HEK293 (cell line): ENCODE results near the gene SUFU.

Experiments
- GLI4 ChIP-seq: fragments of 450-650 bp; formaldehyde crosslinking; IDR thresholded peaks from 2 replicates; pipeline ENCODE4 v1.5.1; 2016; ENCODE audit warnings: missing biosample characterization, missing genetic modification characterization
- HOXA7 ChIP-seq: sonication (generic); formaldehyde crosslinking; IDR thresholded peaks from 2 replicates; pipeline ENCODE4 v1.8.1; 2022; ENCODE audit warnings: missing genetic modification reagents, borderline replicate concordance
- IKZF3 ChIP-seq: fragments of 450-650 bp; IDR thresholded peaks from 2 replicates; pipeline ENCODE4 v1.5.0; 2018; ENCODE audit warnings: missing biosample characterization, mild to moderate bottlenecking, missing genetic modification characterization, moderate library complexity
- KLF7 ChIP-seq: fragments of 450-650 bp; formaldehyde crosslinking; IDR thresholded peaks from 2 replicates; pipeline ENCODE4 v1.5.1; 2016; ENCODE audit warnings: missing biosample characterization, missing genetic modification characterization, borderline replicate concordance
- MZF1 ChIP-seq: fragments of 450-650 bp; formaldehyde crosslinking; IDR thresholded peaks from 2 replicates; pipeline ENCODE4 v1.5.1; 2017; ENCODE audit warnings: missing biosample characterization, missing genetic modification characterization, borderline replicate concordance
- SCRT2 ChIP-seq: fragments of 450-650 bp; formaldehyde crosslinking; IDR thresholded peaks from 2 replicates; pipeline ENCODE4 v1.5.1; 2016; ENCODE audit warnings: missing biosample characterization, missing genetic modification characterization
- SP7 ChIP-seq: fragments of 450-650 bp; formaldehyde crosslinking; IDR thresholded peaks from 2 replicates; pipeline ENCODE4 v1.5.1; 2016; ENCODE audit warnings: missing biosample characterization, missing genetic modification characterization
- YY1 ChIP-seq: fragments of 450-650 bp; formaldehyde crosslinking; IDR thresholded peaks from 2 replicates; pipeline ENCODE4 v1.5.1; 2018; ENCODE audit warnings: missing biosample characterization, missing genetic modification characterization
- ZFP69B ChIP-seq: fragments of 450-650 bp; formaldehyde crosslinking; IDR thresholded peaks from 2 replicates; pipeline ENCODE4 v1.5.1; 2016; ENCODE audit warnings: missing biosample characterization, missing genetic modification characterization
- ZNF16 ChIP-seq: fragments of 450-650 bp; formaldehyde crosslinking; IDR thresholded peaks from 2 replicates; pipeline ENCODE4 v1.5.1; 2016; ENCODE audit warnings: low read depth, missing biosample characterization, missing genetic modification characterization
- ZNF169 ChIP-seq: fragments of 450-650 bp; formaldehyde crosslinking; IDR thresholded peaks from 2 replicates; pipeline ENCODE4 v1.5.1; 2016; ENCODE audit warnings: missing biosample characterization, missing genetic modification characterization
- ZNF211 ChIP-seq: fragments of 450-650 bp; formaldehyde crosslinking; IDR thresholded peaks from 2 replicates; pipeline ENCODE4 v1.5.1; 2016; ENCODE audit warnings: low read depth, missing biosample characterization, missing genetic modification characterization
- ZNF416 ChIP-seq: fragments of 450-650 bp; formaldehyde crosslinking; IDR thresholded peaks from 2 replicates; pipeline ENCODE4 v1.5.1; 2016; ENCODE audit warnings: missing biosample characterization, missing genetic modification characterization
- ZNF561 ChIP-seq: fragments of 450-650 bp; IDR thresholded peaks from 2 replicates; pipeline ENCODE4 v1.5.1; 2018; ENCODE audit warnings: missing biosample characterization, missing genetic modification characterization, borderline replicate concordance
- ZNF837 ChIP-seq: fragments of 450-650 bp; formaldehyde crosslinking; IDR thresholded peaks from 2 replicates; pipeline ENCODE4 v1.5.1; 2016; ENCODE audit warnings: missing biosample characterization, missing genetic modification characterization
- TF ChIP-seq, protein P1 (sequence below): sonication (generic); formaldehyde crosslinking; IDR thresholded peaks from 2 replicates; pipeline ENCODE4 v1.8.1; 2022; ENCODE audit warnings: mild to moderate bottlenecking, moderate library complexity, missing genetic modification reagents
- TF ChIP-seq, protein P2 (sequence below): fragments of 450-650 bp; formaldehyde crosslinking; IDR thresholded peaks from 2 replicates; pipeline ENCODE4 v1.5.1; 2016; ENCODE audit warnings: missing biosample characterization, missing genetic modification characterization
- TF ChIP-seq, protein P3 (sequence below): fragments of 450-650 bp; formaldehyde crosslinking; IDR thresholded peaks from 2 replicates; pipeline ENCODE4 v1.5.1; 2016; ENCODE audit warnings: missing biosample characterization, missing genetic modification characterization
- TF ChIP-seq, protein P4 (sequence below): fragments of 450-650 bp; formaldehyde crosslinking; IDR thresholded peaks from 2 replicates; pipeline ENCODE4 v1.5.1; 2016; ENCODE audit warnings: missing biosample characterization, missing genetic modification characterization
- TF ChIP-seq, protein P5 (sequence below): fragments of 450-650 bp; formaldehyde crosslinking; IDR thresholded peaks from 2 replicates; pipeline ENCODE4 v1.5.1; 2016; ENCODE audit warnings: missing biosample characterization, missing genetic modification characterization
- TF ChIP-seq, protein P6 (sequence below): fragments of 450-650 bp; formaldehyde crosslinking; IDR thresholded peaks from 2 replicates; pipeline ENCODE4 v1.5.1; 2016; ENCODE audit warnings: missing biosample characterization, missing genetic modification characterization, low read depth
- TF ChIP-seq, protein P7 (sequence below): fragments of 450-650 bp; IDR thresholded peaks from 2 replicates; pipeline ENCODE4 v1.5.1; 2018; ENCODE audit warnings: missing biosample characterization, missing genetic modification characterization
- TF ChIP-seq, protein P8 (sequence below): fragments of 450-650 bp; formaldehyde crosslinking; IDR thresholded peaks from 2 replicates; pipeline ENCODE4 v1.5.1; 2016; ENCODE audit warnings: missing biosample characterization, missing genetic modification characterization
- TF ChIP-seq, protein P9 (sequence below): fragments of 450-650 bp; formaldehyde crosslinking; IDR thresholded peaks from 2 replicates; pipeline ENCODE4; 2016; ENCODE audit warnings: missing biosample characterization, missing genetic modification characterization

SUFU gene

DNA sequence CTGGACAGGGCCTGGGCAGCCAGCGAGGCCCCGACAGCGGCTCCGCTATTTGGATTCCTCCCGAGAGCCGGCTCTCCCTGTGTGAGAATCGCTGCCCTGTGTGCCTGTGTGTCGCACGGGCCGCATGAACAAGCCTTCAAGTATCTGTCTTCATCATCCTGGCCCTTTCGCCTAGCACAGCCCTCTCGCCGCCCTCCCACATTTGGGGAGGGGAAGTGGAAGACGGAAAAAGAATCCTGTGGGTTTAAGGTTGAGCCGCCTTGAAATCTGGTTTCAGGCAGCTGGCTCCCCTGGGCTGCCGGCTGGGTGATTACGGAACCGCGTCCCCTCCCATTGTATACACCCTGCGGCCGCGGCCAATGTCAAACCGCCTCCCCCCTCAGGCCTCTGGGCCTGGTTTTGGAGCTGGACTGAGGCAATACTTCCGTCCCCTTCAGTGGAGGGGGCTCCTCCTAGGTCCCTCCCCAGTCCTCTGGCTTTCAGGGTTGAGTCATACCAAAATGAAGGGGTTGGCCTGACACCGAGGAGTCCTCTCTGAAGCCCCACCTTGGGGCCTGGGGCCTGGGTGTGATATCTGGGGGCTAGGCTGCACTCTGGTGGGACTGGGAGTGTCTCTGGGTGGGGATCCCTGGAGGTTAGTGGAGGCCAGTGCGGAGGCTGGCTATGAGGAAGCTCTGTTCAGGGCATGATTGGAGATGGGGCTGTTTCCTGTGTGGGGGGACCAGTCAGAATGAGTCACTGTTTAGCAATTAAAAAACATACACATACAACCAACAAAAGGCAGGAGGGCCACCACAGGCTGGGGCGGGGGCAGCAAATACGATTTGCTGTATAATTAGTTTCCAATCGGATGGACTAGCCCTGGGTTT lies 142.2 kb downstream of the SUFU start (continued):
- TF ChIP-seq, protein P1, sequence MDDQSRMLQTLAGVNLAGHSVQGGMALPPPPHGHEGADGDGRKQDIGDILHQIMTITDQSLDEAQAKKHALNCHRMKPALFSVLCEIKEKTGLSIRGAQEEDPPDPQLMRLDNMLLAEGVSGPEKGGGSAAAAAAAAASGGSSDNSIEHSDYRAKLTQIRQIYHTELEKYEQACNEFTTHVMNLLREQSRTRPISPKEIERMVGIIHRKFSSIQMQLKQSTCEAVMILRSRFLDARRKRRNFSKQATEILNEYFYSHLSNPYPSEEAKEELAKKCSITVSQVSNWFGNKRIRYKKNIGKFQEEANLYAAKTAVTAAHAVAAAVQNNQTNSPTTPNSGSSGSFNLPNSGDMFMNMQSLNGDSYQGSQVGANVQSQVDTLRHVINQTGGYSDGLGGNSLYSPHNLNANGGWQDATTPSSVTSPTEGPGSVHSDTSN (CRISPR knock-in tag): no peak
- TF ChIP-seq, protein P2, sequence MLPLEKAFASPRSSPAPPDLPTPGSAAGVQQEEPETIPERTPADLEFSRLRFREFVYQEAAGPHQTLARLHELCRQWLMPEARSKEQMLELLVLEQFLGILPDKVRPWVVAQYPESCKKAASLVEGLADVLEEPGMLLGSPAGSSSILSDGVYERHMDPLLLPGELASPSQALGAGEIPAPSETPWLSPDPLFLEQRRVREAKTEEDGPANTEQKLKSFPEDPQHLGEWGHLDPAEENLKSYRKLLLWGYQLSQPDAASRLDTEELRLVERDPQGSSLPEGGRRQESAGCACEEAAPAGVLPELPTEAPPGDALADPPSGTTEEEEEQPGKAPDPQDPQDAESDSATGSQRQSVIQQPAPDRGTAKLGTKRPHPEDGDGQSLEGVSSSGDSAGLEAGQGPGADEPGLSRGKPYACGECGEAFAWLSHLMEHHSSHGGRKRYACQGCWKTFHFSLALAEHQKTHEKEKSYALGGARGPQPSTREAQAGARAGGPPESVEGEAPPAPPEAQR (tag by site-specific recombination): no peak
- TF ChIP-seq, protein P3, sequence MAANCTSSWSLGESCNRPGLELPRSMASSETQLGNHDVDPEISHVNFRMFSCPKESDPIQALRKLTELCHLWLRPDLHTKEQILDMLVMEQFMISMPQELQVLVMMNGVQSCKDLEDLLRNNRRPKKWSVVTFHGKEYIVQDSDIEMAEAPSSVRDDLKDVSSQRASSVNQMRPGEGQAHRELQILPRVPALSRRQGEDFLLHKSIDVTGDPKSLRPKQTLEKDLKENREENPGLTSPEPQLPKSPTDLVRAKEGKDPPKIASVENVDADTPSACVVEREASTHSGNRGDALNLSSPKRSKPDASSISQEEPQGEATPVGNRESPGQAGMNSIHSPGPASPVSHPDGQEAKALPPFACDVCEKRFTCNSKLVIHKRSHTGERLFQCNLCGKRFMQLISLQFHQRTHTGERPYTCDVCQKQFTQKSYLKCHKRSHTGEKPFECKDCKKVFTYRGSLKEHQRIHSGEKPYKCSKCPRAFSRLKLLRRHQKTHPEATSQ (tag by site-specific recombination): 0 out of 2 replicates have a peak, but pooled peaks have one; percentile 14
- TF ChIP-seq ZNF416: no peak
- TF ChIP-seq, protein P4, sequence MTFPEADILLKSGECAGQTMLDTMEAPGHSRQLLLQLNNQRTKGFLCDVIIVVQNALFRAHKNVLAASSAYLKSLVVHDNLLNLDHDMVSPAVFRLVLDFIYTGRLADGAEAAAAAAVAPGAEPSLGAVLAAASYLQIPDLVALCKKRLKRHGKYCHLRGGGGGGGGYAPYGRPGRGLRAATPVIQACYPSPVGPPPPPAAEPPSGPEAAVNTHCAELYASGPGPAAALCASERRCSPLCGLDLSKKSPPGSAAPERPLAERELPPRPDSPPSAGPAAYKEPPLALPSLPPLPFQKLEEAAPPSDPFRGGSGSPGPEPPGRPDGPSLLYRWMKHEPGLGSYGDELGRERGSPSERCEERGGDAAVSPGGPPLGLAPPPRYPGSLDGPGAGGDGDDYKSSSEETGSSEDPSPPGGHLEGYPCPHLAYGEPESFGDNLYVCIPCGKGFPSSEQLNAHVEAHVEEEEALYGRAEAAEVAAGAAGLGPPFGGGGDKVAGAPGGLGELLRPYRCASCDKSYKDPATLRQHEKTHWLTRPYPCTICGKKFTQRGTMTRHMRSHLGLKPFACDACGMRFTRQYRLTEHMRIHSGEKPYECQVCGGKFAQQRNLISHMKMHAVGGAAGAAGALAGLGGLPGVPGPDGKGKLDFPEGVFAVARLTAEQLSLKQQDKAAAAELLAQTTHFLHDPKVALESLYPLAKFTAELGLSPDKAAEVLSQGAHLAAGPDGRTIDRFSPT: peak; percentile 57
- no peak for TF ChIP-seq HOXA7 (CRISPR knock-in tag)
- TF ChIP-seq, protein P5, sequence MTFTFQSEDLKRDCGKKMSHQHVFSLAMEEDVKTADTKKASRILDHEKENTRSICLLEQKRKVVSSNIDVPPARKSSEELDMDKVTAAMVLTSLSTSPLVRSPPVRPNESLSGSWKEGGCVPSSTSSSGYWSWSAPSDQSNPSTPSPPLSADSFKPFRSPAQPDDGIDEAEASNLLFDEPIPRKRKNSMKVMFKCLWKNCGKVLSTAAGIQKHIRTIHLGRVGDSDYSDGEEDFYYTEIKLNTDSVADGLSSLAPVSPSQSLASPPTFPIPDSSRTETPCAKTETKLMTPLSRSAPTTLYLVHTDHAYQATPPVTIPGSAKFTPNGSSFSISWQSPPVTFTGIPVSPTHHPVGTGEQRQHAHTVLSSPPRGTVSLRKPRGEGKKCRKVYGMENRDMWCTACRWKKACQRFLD (tag by site-specific recombination): no peak
- TF ChIP-seq, protein P6, sequence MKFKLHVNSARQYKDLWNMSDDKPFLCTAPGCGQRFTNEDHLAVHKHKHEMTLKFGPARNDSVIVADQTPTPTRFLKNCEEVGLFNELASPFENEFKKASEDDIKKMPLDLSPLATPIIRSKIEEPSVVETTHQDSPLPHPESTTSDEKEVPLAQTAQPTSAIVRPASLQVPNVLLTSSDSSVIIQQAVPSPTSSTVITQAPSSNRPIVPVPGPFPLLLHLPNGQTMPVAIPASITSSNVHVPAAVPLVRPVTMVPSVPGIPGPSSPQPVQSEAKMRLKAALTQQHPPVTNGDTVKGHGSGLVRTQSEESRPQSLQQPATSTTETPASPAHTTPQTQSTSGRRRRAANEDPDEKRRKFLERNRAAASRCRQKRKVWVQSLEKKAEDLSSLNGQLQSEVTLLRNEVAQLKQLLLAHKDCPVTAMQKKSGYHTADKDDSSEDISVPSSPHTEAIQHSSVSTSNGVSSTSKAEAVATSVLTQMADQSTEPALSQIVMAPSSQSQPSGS: 0 out of 2 replicates have a peak, but pooled peaks have one; percentile 15
- peak; percentile 53; the same call in 1 of the 2 replicates for TF ChIP-seq ZFP69B (tag by site-specific recombination)
- 0 out of 2 replicates have a peak, but pooled peaks have one; percentile 35 for TF ChIP-seq KLF7
- no peak for TF ChIP-seq ZNF837 (tag by site-specific recombination)
- TF ChIP-seq MZF1 (tag by site-specific recombination): peak; percentile 95
- TF ChIP-seq ZNF211 (tag by site-specific recombination): no peak
- no peak for TF ChIP-seq ZNF16 (tag by site-specific recombination)
- no peak for TF ChIP-seq YY1 (tag by site-specific recombination)
- TF ChIP-seq, protein P7, sequence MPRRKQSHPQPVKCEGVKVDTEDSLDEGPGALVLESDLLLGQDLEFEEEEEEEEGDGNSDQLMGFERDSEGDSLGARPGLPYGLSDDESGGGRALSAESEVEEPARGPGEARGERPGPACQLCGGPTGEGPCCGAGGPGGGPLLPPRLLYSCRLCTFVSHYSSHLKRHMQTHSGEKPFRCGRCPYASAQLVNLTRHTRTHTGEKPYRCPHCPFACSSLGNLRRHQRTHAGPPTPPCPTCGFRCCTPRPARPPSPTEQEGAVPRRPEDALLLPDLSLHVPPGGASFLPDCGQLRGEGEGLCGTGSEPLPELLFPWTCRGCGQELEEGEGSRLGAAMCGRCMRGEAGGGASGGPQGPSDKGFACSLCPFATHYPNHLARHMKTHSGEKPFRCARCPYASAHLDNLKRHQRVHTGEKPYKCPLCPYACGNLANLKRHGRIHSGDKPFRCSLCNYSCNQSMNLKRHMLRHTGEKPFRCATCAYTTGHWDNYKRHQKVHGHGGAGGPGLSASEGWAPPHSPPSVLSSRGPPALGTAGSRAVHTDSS (tag by site-specific recombination): no peak
- TF ChIP-seq ZNF561 (tag by site-specific recombination): no peak; the same call in 1 of the 2 replicates
- no peak for TF ChIP-seq SCRT2 (tag by site-specific recombination)
- TF ChIP-seq, protein P8, sequence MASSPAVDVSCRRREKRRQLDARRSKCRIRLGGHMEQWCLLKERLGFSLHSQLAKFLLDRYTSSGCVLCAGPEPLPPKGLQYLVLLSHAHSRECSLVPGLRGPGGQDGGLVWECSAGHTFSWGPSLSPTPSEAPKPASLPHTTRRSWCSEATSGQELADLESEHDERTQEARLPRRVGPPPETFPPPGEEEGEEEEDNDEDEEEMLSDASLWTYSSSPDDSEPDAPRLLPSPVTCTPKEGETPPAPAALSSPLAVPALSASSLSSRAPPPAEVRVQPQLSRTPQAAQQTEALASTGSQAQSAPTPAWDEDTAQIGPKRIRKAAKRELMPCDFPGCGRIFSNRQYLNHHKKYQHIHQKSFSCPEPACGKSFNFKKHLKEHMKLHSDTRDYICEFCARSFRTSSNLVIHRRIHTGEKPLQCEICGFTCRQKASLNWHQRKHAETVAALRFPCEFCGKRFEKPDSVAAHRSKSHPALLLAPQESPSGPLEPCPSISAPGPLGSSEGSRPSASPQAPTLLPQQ (tag by site-specific recombination): 0 out of 2 replicates have a peak, but pooled peaks have one; percentile 38
- no peak for TF ChIP-seq ZNF169 (tag by site-specific recombination)
- TF ChIP-seq IKZF3 (tag by site-specific recombination): peak; percentile 40; the same call in 1 of the 2 replicates
- peak; percentile 96 for TF ChIP-seq SP7 (tag by site-specific recombination)
- TF ChIP-seq GLI4 (tag by site-specific recombination): no peak
- TF ChIP-seq, protein P9, sequence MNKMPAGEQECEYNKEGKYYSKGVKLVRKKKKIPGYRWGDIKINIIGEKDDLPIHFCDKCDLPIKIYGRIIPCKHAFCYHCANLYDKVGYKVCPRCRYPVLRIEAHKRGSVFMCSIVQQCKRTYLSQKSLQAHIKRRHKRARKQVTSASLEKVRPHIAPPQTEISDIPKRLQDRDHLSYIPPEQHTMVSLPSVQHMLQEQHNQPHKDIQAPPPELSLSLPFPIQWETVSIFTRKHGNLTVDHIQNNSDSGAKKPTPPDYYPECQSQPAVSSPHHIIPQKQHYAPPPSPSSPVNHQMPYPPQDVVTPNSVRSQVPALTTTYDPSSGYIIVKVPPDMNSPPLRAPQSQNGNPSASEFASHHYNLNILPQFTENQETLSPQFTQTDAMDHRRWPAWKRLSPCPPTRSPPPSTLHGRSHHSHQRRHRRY (tag by site-specific recombination): no peak
